Chondrocyte (in vitro differentiated cells): ENCODE results near the gene DUXA. TPM values are rescaled to one million over a fixed set of nuclear protein-coding genes. Genes with fewer than 3 reads are reported as not detected.

ENCODE experiments used
- DNase-seq: peaks from one replicate; pipeline ENCODE4 v3.0.0; 2021; ENCODE audit warnings: mixed read lengths, low spot score
- H3K27ac Mint-ChIP-seq: one replicate; pipeline ENCODE4 v1.8.0; 2021; ENCODE audit warnings: mild to moderate bottlenecking, moderate library complexity, mixed read lengths; ENCODE audit not compliant: unreplicated experiment
- H3K27me3 Mint-ChIP-seq: 2 replicates; pipeline ENCODE4 v1.8.0; 2021; ENCODE audit warnings: low read depth, mixed read lengths
- H3K36me3 Mint-ChIP-seq: 2 replicates; pipeline ENCODE4 v1.8.0; 2021; ENCODE audit warnings: low read depth, mixed read lengths
- H3K4me1 Mint-ChIP-seq: 2 replicates; pipeline ENCODE4 v1.8.0; 2021; ENCODE audit warnings: low read depth, mild to moderate bottlenecking, mixed read lengths
- H3K4me3 Mint-ChIP-seq: one replicate; pipeline ENCODE4 v1.8.0; 2021; ENCODE audit warnings: mild to moderate bottlenecking, moderate library complexity, mixed read lengths; ENCODE audit not compliant: unreplicated experiment
- H3K9me3 Mint-ChIP-seq: 2 replicates; pipeline ENCODE4 v1.8.0; 2021; ENCODE audit warnings: low read depth, mixed read lengths
- total RNA-seq: library from RNA; stranded (reverse); gene quantifications from 3 replicates; pipeline ENCODE4 v1.2.1, GENCODE V29; 2021
- TF ChIP-seq, protein P1 (sequence below): fragments of 200-600 bp; sonication (generic); IDR thresholded peaks from 2 replicates; pipeline ENCODE4 v1.5.0; 2021; ENCODE audit warnings: antibody characterized with exemption, mild to moderate bottlenecking, moderate library complexity

Gene DUXA
- total RNA-seq, 1 donor from 2014 or later = not detected

DNA sequence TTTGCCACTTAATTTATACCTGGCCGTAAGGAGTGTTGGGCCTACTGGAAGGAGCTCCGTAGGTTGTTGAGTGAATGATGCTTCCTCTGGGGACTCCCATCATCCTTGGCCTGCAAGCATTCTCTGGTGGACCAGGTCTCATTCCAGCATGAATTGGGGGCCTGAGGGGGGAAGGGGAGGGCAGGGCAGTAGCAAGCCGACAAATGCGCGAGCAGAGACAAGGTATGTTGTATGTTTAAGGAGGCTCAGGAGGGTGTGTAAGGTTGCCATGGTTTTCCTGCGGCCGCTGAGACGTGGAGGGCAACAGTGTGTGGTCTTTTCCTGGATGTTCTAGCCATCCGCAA is 24.8 kb upstream of the DUXA start:
- Mint-ChIP-seq H3K27me3 (peaks cover 5% of the 10 kb centered on the region), H3K4me3 (peak overlapping the region; percentile 93), H3K9me3 (peaks cover 19% of the 10 kb centered on the region), H3K4me1 (peaks cover 31% of the 10 kb centered on the region), H3K27ac (peak overlapping the region; percentile 71), H3K36me3 (peaks cover 38% of the 10 kb centered on the region)
- TF ChIP-seq, protein P1, sequence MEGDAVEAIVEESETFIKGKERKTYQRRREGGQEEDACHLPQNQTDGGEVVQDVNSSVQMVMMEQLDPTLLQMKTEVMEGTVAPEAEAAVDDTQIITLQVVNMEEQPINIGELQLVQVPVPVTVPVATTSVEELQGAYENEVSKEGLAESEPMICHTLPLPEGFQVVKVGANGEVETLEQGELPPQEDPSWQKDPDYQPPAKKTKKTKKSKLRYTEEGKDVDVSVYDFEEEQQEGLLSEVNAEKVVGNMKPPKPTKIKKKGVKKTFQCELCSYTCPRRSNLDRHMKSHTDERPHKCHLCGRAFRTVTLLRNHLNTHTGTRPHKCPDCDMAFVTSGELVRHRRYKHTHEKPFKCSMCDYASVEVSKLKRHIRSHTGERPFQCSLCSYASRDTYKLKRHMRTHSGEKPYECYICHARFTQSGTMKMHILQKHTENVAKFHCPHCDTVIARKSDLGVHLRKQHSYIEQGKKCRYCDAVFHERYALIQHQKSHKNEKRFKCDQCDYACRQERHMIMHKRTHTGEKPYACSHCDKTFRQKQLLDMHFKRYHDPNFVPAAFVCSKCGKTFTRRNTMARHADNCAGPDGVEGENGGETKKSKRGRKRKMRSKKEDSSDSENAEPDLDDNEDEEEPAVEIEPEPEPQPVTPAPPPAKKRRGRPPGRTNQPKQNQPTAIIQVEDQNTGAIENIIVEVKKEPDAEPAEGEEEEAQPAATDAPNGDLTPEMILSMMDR = no peak
- DNase-seq = no peak

DNA sequence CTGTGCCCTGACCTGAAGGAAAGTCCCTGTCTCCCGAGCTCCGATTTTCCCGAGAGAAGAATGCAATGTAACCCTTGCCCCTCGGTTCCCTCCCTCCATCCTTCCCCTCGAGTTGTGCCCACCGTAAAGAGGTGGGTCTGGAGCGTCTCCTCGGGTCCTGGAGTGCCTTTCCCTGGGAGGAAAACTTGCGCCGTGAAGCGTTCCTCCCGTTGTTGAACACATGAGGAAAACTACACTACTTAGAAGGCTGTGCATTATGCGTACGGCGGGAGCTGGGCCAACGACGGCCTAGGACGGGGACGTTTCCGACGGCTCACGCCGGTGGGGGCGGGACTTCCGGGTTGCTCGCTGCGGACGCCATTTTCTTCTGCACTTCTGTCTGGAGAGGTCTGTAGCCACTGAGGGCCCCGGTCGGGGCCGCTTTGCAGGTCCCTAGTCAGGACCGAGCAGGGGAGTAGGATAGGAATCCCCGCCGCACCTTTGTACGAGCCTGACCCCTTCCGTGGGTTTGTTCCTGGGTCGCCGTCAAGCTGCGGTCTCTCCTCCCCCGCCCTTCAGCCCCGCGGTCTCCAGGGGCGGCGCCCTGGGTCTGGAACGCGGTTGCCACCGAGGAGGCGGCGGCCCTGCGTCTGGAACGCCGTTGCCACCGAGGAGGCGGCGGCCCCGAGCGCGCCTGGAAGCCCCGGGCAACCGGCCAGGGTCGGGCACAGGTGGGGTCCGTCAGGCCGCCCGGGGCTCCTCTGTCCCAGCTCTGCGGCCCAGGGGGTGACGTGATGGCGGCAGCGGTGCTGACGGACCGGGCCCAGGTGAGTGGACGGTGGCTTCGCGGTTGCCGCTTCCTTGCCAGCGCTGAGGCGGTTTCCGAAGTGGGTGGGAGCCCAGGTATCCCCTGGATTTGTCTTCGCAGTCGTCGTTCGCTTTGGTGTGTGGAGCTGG is 24.1 kb upstream of the DUXA start, which contains the start of gene ZNF264:
Gene ZNF264, plus strand, starts transcription at position 360 of the 936 bp plus-strand sequence. Its CDS starts 414 bp downstream, at position 774.
- Mint-ChIP-seq H3K4me3 (peak within 1 kb of the TSS; percentile 93), H3K27me3 (peaks cover 5% of the 10 kb centered on the region), H3K27ac (peak within 1 kb of the TSS; percentile 95), H3K9me3 (peaks cover 19% of the 10 kb centered on the region), H3K36me3 (peaks cover 32% of the 10 kb centered on the region), H3K4me1 (peaks cover 31% of the 10 kb centered on the region)
- TF ChIP-seq, protein P1 = peak; percentile 58
- peak; percentile 96 for DNase-seq

DNA sequence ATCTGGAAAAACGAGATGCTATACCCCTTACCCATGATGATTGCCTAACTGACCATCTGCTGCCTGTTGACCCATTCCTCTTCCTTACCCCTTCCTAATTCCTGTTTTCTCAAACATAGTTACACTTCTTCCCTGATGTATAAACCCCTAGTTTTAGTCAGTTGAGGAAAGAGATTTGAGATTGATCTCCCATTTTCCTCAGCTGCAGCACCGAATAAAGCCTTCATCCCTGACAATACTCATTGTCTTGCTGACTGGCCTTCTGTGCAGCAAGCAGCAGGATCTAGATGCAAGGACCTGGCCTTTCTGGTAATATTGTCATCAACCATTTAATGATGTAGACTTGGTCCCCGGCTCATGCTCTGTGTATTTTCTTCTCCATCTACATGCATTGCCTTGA is 23.0 kb upstream of the DUXA start:
- peaks cover 31% of the 10 kb centered on the region for H3K4me1 Mint-ChIP-seq
- no peak for DNase-seq
- H3K4me3 Mint-ChIP-seq = peak overlapping the region; percentile 93
- H3K27ac Mint-ChIP-seq = no peak overlapping the region
- peaks cover 19% of the 10 kb centered on the region for H3K9me3 Mint-ChIP-seq
- H3K36me3 Mint-ChIP-seq = peaks cover 23% of the 10 kb centered on the region
- peaks cover 5% of the 10 kb centered on the region for H3K27me3 Mint-ChIP-seq
- TF ChIP-seq, protein P1 = no peak

DNA sequence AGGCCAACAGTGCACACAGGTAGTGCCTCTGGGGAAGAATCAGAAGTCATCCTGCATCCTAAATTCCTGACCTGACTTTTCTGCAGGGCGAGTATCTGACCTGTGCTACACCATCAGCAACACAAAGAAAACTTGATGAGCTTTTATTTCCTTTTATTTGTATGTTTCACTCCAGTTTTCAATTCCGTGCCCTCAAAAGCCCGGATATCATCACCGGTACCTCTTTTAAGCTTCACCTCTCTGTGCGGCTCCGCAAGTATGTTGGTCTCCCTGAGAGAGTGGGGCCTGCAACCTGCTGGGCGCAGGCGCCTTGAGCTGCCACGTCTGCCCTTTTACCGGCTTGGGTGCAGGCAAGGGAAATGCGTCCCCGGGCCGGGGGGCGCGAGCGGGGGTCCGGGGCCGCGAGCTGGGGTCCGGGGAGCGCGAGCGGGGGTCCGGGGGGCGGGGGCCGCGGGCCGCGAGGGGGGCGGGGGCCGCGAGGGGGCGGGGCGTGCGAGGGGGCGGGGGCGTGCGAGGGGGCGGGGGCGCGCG is 4.3 kb upstream of the DUXA start:
- Mint-ChIP-seq H3K4me1 (peaks cover 12% of the 10 kb centered on the region), H3K4me3 (peak overlapping the region; percentile 66), H3K9me3 (peaks cover 14% of the 10 kb centered on the region), H3K36me3 (no peaks in the 10 kb centered on the region), H3K27me3 (peaks cover 2% of the 10 kb centered on the region), H3K27ac (peak overlapping the region; percentile 74)
- TF ChIP-seq, protein P1 = no peak
- DNase-seq = no peak

DNA sequence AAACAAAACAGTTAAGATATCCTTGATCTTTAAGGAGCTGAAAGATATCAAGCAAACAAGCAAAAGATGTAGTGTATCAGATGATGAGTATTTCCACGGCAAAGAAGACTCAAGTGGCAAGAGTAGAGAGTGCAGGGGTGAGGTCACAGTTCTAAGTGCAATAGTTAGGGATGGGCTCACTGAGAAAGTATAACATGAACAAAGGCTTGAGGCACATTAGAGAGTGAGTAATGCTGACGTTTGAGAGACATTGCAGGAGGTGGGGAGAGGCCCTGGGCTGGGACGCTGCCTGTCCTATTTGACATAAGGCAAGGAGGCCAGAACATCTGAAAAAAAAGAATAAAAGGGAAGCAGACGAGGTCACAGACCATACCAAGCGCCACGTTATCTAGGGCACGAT is 1.4 kb downstream of the DUXA start:
- no peak overlapping the region for H3K4me3 Mint-ChIP-seq
- no peaks in the 10 kb centered on the region for H3K36me3 Mint-ChIP-seq
- peaks cover 5% of the 10 kb centered on the region for H3K9me3 Mint-ChIP-seq
- no peak for DNase-seq
- TF ChIP-seq, protein P1 = no peak
- peaks cover 2% of the 10 kb centered on the region for H3K27me3 Mint-ChIP-seq
- H3K4me1 Mint-ChIP-seq = no peaks in the 10 kb centered on the region
- H3K27ac Mint-ChIP-seq = no peak overlapping the region
